Stimulated activated CD8-positive, alpha-beta memory T cell treated with anti-CD3 and anti-CD28 coated beads, Interleukin-4, amount 100 ng/mL, for 48 hours (primary cell): ENCODE measurements around the gene INO80B.
"Not testable (repeated sequence)": the region's sequence is repeated elsewhere in the genome, so short reads cannot be mapped to it uniquely, and the experiment has no call there.

Experiments used
- DNase-seq: peaks from one replicate; pipeline ENCODE4 v3.0.0-alpha.2; 2020

INO80B gene

DNA sequence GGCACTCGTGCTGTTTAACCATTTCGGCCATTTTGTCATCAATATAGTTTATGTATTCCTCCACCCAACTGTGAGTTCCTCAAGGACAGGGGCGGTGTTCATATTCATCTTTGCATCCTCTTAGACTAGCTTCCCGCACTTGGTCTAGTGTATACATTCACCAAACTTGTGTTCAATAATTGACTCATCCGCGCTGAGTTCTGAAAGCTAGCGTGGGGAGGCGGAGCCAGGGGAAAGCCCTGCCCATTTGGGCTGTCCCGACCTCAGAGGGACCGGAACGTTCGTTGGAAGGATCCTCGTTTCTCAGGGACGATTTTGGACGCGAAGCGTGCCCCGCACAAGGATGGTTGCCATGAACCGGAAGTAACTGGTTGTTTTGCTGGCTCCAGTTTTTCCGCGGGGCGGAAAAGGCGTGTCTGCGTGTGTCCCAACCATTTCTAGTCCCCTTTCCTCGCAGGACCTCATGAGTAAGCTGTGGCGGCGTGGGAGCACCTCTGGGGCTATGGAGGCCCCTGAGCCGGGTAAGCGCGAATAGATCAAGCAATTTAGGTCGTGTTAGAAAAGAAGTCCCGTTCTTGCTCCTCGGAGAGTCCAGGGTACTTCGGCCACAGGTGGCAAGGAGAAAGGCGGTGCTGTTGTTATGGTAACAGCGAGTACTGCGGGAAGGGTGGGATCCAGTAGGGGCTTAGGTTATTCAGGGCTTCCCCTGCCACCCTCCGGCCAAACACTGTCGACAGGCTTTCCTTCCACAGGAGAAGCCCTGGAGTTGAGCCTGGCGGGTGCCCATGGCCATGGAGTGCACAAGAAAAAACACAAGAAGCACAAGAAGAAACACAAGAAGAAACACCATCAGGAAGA lies at the start of gene INO80B:
Gene INO80B (plus strand): TSS at position 434 of the 858 bp plus-strand sequence. CDS start 30 bp downstream, at position 464.
- DNase-seq: peak; percentile 99

DNA sequence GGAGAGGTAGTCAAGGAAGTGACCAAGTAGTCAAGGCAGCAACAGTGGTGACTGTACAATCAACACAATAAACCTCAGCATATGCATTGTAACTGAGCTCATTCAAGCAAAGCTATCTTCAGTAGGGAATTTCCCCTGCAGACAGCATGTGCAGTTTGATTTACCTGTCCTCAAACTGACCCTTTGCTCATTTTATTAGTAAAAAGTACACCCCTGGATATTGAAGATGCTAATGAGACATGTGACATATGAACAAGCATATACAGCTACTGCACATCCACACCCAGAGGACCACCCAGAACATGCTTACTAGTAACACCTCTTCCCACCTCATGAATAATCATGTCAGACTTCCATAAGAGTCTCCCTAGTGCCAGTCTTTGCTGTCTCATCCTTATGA lies 48.9 kb upstream of the INO80B start:
- DNase-seq: no peak

DNA sequence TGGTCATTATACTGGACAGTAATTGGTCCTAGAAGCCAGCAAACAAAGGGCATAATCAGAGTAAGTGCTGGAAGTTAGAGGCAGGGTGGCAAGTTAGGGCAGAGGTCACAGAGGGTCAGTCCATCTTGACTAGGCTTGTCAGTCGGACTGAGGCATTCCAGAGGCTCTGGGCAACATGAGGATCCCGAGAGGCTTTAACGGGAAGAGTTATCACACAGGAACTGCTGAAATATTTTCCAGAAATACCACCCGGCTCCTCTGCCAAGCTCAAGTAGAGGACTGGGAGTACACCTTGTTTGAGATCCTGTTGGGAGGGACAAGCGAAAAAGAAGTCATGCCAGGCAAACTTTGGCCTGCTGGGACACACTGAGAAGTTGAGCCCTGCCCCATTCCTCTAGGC lies 47.2 kb upstream of the INO80B start:
- DNase-seq: no peak

- DNase-seq: no peak
Observed at GRCh38 chr2:74413001-74413698, 41.7 kb upstream of the INO80B start.

- no peak for DNase-seq
Observed at GRCh38 chr2:74414441-74414840, 40.4 kb upstream of the INO80B start.

- peak; percentile 32 for DNase-seq
Observed at GRCh38 chr2:74414881-74415761, 39.8 kb upstream of the INO80B start.

GRCh38 chr2:74415762-74416395 lies 39.0 kb upstream of the INO80B start:
- no peak for DNase-seq

GRCh38 chr2:74416778-74417177 lies 38.1 kb upstream of the INO80B start:
- DNase-seq: no peak

- no peak for DNase-seq
Observed at GRCh38 chr2:74417197-74417596, 37.7 kb upstream of the INO80B start.

GRCh38 chr2:74417763-74418162 lies 37.1 kb upstream of the INO80B start:
- no peak for DNase-seq

GRCh38 chr2:74418312-74418711 lies 36.6 kb upstream of the INO80B start:
- no peak for DNase-seq

- no peak for DNase-seq
Observed at GRCh38 chr2:74419345-74419744, 35.5 kb upstream of the INO80B start.

- DNase-seq: no peak
Observed at GRCh38 chr2:74420006-74420405, 34.9 kb upstream of the INO80B start.

GRCh38 chr2:74420443-74421103 lies 34.3 kb upstream of the INO80B start:
- DNase-seq: not testable (repeated sequence)

- peak; percentile 96 for DNase-seq
Observed at GRCh38 chr2:74421221-74421870, 33.5 kb upstream of the INO80B start, which contains the start of the genes C2orf81 and WDR54. C2orf81 (minus strand) TSS chr2:74421619; CDS start chr2:74421560, 59 bp downstream. WDR54 (plus strand) TSS chr2:74421730; CDS start chr2:74422154, 424 bp downstream.

DNA sequence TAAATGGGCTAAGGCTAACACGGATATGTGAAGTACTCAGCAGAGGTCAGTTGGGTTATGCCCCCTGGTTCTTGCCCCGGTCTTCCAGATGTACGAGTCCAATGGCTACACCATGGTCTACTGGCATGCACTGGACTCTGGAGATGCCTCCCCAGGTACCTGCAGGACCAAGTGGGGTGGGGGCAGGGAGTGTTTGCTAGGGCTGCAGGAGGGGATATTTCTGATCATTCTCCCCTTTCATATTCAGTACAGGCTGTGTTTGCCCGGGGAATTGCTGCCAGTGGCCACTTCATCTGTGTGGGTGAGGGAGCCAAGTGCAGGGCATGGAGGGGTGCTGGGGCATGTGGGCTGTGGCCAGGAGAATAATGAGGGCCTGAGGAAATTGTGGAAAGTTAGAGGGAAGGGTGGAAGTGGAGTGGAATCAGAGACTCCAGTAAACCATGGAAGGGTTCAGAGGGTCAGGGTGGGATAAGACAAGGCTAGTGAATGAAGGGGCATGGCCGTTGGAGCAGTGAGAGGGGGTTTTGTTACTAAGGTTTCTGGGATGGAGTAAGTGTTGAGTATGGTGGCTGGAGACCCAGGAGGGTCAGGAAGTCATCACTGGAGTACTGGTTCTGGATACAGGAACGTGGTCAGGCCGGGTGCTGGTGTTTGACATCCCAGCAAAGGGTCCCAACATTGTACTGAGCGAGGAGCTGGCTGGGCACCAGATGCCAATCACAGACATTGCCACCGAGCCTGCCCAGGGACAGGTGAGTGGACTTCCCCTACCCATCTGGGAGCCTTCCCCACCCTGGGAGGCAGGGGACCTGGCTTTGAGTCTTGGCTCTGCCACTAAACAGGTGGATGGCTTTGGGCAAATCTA lies 31.4 kb upstream of the INO80B start:
- DNase-seq: no peak

DNA sequence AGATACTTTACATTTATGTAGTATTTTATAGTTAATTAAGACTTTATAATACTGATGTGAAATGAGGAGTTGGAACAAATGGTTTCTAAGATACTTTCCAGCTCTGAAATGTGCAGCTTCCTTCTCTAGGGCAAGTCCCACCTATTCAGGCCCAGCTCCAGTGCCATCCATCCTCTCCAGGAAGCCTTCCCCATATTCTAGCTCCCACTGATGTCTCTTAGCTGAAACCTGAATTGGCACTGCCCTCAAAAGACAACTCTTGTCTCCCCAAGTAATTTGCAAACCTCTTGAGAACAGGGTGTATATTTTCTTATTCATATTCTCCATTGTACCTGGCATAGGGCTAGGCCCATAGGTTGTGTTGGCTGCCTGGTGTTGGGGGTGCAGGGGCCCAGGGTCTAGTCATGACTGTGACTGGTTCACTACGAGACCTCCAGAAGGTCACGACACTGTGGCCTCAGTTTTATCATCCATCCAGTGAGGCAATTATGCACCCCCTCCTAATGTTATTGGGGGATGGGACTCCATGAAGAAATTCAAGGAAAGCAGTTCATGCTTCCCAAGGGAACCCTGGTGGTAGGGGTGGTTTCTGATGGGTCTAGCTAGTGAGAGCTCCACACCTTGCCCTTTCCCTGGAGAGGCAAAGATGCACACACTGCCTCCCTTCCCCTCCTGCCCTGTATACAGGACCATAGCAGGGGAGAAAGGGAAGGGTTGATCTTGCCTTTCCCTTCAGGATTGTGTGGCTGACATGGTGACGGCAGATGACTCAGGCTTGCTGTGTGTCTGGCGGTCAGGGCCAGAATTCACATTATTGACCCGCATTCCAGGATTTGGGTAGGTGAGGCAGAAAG lies 30.5 kb upstream of the INO80B start:
- DNase-seq: no peak

- DNase-seq: no peak
Observed at GRCh38 chr2:74424995-74425406, 29.9 kb upstream of the INO80B start.

- no peak for DNase-seq
Observed at GRCh38 chr2:74425523-74425922, 29.4 kb upstream of the INO80B start.
